BE2C (cell line): ENCODE data around the gene PNLIP.

Source experiments
- DNase-seq: peaks from one replicate; pipeline ENCODE4 v3.0.0-alpha.2; 2020
- H3K27me3 ChIP-seq: fragments of 250-450 bp; sonication (Bioruptor Pico); 2 replicates; pipeline ENCODE4 v1.5.1; 2020; ENCODE audit warnings: mild to moderate bottlenecking
- H3K36me3 ChIP-seq: fragments of 250-450 bp; sonication (Bioruptor Pico); 2 replicates; pipeline ENCODE4 v1.5.1; 2020; ENCODE audit warnings: mild to moderate bottlenecking
- H3K4me1 ChIP-seq: fragments of 250-450 bp; sonication (Bioruptor Pico); 2 replicates; pipeline ENCODE4 v1.5.1; 2020
- H3K4me3 ChIP-seq: 2 replicates; pipeline ENCODE4 v1.5.1; 2011; ENCODE audit warnings: low read depth, low read length
- H3K9me3 ChIP-seq: fragments of 250-450 bp; sonication (Bioruptor Pico); 2 replicates; pipeline ENCODE4 v1.5.1; 2020
- TF ChIP-seq, protein P1 (sequence below): IDR thresholded peaks from 2 replicates; pipeline ENCODE4 v1.5.1; 2012; ENCODE audit warnings: mild to moderate bottlenecking, low read depth, low read length

Gene PNLIP

DNA sequence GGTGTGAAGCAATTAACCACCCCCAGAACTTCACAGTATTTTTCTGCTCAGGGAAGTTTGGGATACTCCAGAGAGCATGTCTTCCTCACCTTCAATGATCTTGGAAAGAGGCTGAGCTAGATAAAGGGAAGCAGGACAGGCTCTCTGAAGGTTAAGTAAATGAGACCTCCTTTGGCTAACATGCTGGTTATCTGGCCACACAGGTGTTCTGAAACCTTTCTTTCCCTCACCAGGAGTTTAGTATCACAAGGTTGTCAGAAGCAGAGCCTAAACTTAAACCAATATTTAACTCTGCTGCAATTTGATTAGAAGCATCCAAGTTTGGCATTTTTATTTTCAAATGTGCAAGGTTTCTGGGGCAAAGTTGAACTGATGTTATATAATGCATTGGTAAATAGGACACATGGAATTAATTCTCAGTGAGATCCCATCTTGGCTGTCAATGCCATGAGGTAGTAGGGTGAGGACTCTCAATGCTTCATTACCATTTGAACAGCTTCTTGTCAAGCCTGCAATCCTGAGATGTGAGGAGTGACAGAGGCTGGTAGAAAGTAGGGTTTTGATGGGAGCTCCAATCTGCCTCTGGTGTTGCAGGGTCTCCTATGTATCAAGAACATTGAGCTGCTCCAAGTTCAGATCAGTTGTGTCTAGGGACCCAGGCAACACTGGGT is 3.6 kb upstream of the PNLIP start:
- DNase-seq, result no peak
- H3K36me3 ChIP-seq, result no peaks in the 10 kb centered on the region
- H3K27me3 ChIP-seq, result no peaks in the 10 kb centered on the region
- H3K9me3 ChIP-seq, result no peaks in the 10 kb centered on the region
- H3K4me1 ChIP-seq, result no peaks in the 10 kb centered on the region
- TF ChIP-seq, protein P1, sequence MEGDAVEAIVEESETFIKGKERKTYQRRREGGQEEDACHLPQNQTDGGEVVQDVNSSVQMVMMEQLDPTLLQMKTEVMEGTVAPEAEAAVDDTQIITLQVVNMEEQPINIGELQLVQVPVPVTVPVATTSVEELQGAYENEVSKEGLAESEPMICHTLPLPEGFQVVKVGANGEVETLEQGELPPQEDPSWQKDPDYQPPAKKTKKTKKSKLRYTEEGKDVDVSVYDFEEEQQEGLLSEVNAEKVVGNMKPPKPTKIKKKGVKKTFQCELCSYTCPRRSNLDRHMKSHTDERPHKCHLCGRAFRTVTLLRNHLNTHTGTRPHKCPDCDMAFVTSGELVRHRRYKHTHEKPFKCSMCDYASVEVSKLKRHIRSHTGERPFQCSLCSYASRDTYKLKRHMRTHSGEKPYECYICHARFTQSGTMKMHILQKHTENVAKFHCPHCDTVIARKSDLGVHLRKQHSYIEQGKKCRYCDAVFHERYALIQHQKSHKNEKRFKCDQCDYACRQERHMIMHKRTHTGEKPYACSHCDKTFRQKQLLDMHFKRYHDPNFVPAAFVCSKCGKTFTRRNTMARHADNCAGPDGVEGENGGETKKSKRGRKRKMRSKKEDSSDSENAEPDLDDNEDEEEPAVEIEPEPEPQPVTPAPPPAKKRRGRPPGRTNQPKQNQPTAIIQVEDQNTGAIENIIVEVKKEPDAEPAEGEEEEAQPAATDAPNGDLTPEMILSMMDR, result no peak
- H3K4me3 ChIP-seq, result no peak overlapping the region

DNA sequence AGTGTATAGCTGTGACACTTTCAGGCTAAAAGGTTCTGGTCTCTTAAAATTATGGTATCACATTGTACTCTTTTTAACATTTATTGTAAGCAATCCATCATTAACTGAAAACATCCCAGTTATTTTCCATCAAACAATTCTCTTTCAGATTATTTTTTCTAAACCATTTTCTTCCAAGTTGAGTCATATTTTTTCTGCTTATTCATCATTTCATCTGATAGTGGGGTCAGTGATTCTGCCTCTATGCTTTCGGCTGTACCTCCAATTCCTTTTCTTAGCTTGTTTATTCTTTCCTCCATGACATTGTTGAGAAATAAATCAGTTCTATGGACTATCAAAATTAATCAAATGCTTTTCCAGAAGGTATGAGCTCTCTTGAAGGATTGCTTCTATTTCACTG is 609 bp upstream of the PNLIP start:
- no peak overlapping the region for H3K4me3 ChIP-seq
- no peaks in the 10 kb centered on the region for H3K27me3 ChIP-seq
- no peaks in the 10 kb centered on the region for H3K4me1 ChIP-seq
- no peak for DNase-seq
- no peaks in the 10 kb centered on the region for H3K36me3 ChIP-seq
- no peaks in the 10 kb centered on the region for H3K9me3 ChIP-seq
- TF ChIP-seq, protein P1, result no peak

DNA sequence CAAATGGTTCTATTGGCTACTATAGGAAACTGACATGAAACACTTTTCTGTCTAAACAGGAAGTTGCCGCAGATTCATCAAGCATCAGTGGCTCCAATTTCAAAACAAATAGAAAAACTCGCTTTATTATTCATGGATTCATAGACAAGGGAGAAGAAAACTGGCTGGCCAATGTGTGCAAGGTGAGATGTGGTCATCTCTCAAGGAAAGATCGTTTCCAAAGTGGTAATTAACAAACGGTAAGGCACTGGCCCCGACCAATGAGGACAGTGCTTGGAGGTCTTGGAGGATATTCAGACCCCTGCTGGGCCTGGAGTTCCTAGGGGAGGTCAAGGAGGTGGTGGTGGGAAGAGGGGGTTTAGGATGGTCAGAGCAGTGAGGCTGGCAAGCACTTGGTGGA is 2.6 kb downstream of the PNLIP start:
- no peak overlapping the region for H3K4me3 ChIP-seq
- H3K36me3 ChIP-seq, result no peaks in the 10 kb centered on the region
- DNase-seq, result no peak
- no peaks in the 10 kb centered on the region for H3K27me3 ChIP-seq
- H3K4me1 ChIP-seq, result no peaks in the 10 kb centered on the region
- H3K9me3 ChIP-seq, result no peaks in the 10 kb centered on the region
- TF ChIP-seq, protein P1, result no peak

DNA sequence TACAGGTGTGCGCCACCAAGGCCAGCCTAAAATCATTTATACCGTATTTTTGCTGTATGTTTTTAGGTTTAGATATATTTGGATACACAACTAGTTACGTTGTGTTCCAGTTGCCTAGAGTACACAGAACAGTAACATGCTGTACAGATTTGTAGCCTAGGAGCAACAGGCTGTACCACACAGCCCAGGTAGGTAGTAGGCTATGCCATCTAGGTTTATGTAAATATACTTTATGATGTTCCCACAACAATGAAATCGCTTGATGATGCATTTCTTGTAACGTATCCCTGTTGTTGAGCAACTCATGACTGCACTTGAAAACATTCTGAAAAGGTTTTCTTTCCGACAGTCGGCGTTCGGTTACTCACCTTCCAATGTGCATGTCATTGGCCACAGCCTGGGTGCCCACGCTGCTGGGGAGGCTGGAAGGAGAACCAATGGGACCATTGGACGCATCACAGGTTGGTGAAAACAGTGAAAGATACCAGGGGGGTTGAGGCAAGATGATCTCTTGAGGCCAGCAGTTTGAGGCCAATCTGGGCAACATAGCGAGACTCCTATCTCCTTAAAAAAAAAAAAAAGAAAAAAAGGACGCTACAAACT is 7.7 kb downstream of the PNLIP start:
- TF ChIP-seq, protein P1, result no peak

DNA sequence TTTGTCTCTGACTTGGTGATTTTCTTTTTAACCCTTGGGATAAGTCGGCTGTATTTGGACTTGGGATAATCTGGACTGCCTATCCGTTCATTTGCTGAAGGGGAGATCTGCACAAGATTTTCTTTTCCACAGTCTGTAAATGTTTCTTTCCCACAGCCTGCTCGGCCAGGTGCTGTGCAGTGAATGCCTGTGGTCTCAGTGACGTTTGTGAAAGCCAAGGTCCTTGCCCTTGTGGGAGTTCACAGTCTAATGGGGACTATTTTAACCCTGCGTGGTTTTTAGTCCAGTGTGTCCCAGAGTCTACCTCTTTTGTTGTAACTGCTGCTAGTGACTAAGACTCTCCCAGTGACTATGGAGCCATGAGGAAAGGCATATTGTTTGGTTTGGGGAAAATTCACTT is 8.9 kb downstream of the PNLIP start:
- TF ChIP-seq, protein P1, result no peak
- no peak for DNase-seq
- Histone ChIP-seq H3K36me3 (no peaks in the 10 kb centered on the region), H3K4me3 (no peak overlapping the region), H3K27me3 (no peaks in the 10 kb centered on the region), H3K4me1 (no peaks in the 10 kb centered on the region), H3K9me3 (no peaks in the 10 kb centered on the region)

More for the DNA sequence above, 7.7 kb downstream of the PNLIP start:
- no peaks in the 10 kb centered on the region for H3K9me3 ChIP-seq
- DNase-seq, result no peak
- no peak overlapping the region for H3K4me3 ChIP-seq
- no peaks in the 10 kb centered on the region for H3K27me3 ChIP-seq
- H3K4me1 ChIP-seq, result no peaks in the 10 kb centered on the region
- no peaks in the 10 kb centered on the region for H3K36me3 ChIP-seq

DNA sequence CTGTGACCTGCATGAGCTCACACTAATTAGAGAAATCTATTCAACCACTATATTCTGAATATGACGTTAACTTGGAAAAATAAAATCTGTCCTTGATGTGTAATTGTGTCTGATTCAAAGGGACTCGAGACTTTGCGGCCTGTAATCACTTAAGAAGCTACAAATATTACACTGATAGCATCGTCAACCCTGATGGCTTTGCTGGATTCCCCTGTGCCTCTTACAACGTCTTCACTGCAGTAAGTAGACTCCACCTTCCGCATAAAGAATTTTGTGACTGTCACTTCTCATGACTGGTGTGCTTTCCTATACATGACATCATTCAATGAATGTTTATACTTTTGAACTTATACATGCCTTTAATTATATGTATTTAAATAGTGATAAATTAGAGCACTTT is 10.1 kb downstream of the PNLIP start:
- Histone ChIP-seq H3K4me1 (no peaks in the 10 kb centered on the region), H3K36me3 (no peaks in the 10 kb centered on the region), H3K9me3 (no peaks in the 10 kb centered on the region), H3K4me3 (no peak overlapping the region), H3K27me3 (no peaks in the 10 kb centered on the region)
- DNase-seq, result no peak
- TF ChIP-seq, protein P1, result no peak
